GM03348 (cell line): Measurements from ENCODE around the gene SOCS3.

Experiments
- DNase-seq: peaks from one replicate; pipeline ENCODE4 v3.0.0; 2012; ENCODE audit warnings: low spot score

Gene SOCS3

GRCh38 chr17:78359997-78360370 is at the start of gene SOCS3:
Gene SOCS3, minus strand, starts transcription at chr17:78360077. Its CDS starts 982 bp downstream, at chr17:78359095.
- DNase-seq = peak; percentile 97

GRCh38 chr17:78409191-78409928 is 49.5 kb upstream of the SOCS3 start:
- DNase-seq = no peak

GRCh38 chr17:78408476-78409050 is 48.7 kb upstream of the SOCS3 start:
- no peak for DNase-seq

GRCh38 chr17:78407387-78408000 is 47.6 kb upstream of the SOCS3 start:
- no peak for DNase-seq

GRCh38 chr17:78406920-78407319 is 47.0 kb upstream of the SOCS3 start:
- DNase-seq = no peak

GRCh38 chr17:78406396-78406795 is 46.5 kb upstream of the SOCS3 start:
- no peak for DNase-seq

- no peak for DNase-seq
Observed at GRCh38 chr17:78403822-78404221, 43.9 kb upstream of the SOCS3 start.

- DNase-seq = no peak
Observed at GRCh38 chr17:78401891-78402290, 42.0 kb upstream of the SOCS3 start.

- no peak for DNase-seq
Observed at GRCh38 chr17:78401246-78401645, 41.4 kb upstream of the SOCS3 start.

GRCh38 chr17:78400581-78401240 is 40.8 kb upstream of the SOCS3 start:
- no peak for DNase-seq

GRCh38 chr17:78399693-78400144 is 39.8 kb upstream of the SOCS3 start:
- no peak for DNase-seq

GRCh38 chr17:78399028-78399692 is 39.3 kb upstream of the SOCS3 start:
- DNase-seq = no peak

- DNase-seq = no peak
Observed at GRCh38 chr17:78398390-78398789, 38.5 kb upstream of the SOCS3 start.

- peak; percentile 78 for DNase-seq
Observed at GRCh38 chr17:78397681-78398101, 37.8 kb upstream of the SOCS3 start.

GRCh38 chr17:78396441-78397337 is 36.8 kb upstream of the SOCS3 start:
- DNase-seq = no peak

GRCh38 chr17:78395155-78395554 is 35.3 kb upstream of the SOCS3 start:
- DNase-seq = no peak

GRCh38 chr17:78394209-78394608 is 34.3 kb upstream of the SOCS3 start:
- DNase-seq = no peak

GRCh38 chr17:78393575-78393974 is 33.7 kb upstream of the SOCS3 start:
- no peak for DNase-seq

GRCh38 chr17:78392295-78392694 is 32.4 kb upstream of the SOCS3 start:
- no peak for DNase-seq

- DNase-seq = peak; percentile 59
Observed at GRCh38 chr17:78391843-78392242, 32.0 kb upstream of the SOCS3 start.

- DNase-seq = no peak
Observed at GRCh38 chr17:78391051-78391431, 31.2 kb upstream of the SOCS3 start.
